ENCODE data around the gene ZSCAN21. TPM values are rescaled to one million over a fixed set of nuclear protein-coding genes. Genes with fewer than 3 reads are reported as not detected.
A peak's percentile ranks its signal among the peaks of the same experiment; 100 is the strongest.

The ZSCAN21 gene
- polyA plus RNA-seq, 3 donors from 2014 or later: 2.3 to 9.8 (median 4.0) TPM

DNA sequence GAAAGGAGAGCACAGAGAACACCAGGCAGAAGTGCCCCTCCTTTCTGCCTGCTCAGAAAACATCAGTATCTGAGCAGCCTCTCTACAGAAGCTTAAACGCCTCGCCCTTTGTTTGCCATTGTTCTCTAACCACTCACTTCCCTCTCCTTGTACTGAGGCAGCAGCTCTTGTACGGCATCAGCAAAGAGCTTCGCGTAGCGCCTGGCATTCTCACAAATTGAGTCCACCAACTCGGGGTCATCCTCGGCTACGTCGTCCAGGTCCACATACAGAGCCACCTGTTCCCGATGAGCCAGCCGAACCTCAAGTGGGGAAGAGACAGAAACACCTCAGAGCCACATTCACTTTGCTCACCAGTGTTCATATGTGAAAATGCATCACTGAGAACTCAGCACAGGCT lies 49.9 kb downstream of the ZSCAN21 start:
- H3K27ac Mint-ChIP-seq: peak overlapping the region; percentile 89 to 98 (median 97)
- no peaks in the 10 kb centered on the region for H3K9me3 Mint-ChIP-seq
- DNase-seq: no peak
- peaks cover 23 to 34% (median 32%) of the 10 kb centered on the region in 3 donors for H3K27me3 Mint-ChIP-seq (ENCODE audit: low read depth in 3 of 3)
- H3K36me3 Mint-ChIP-seq: peaks cover 21 to 35% (median 22%) of the 10 kb centered on the region in 3 donors
- H3K4me3 Mint-ChIP-seq: peak overlapping the region; percentile 82 to 96 (median 93)
- peaks cover 38 to 44% of the 10 kb centered on the region in 2 donors for H3K4me1 Mint-ChIP-seq

GRCh38 chr7:100100420-100101015 lies 50.9 kb downstream of the ZSCAN21 start:
- Mint-ChIP-seq H3K4me1 (peaks cover 38 to 44% of the 10 kb centered on the region in 2 donors), H3K4me3 (peak overlapping the region; percentile 82 to 96 (median 93)), H3K27ac (peak overlapping the region; percentile 90 to 98 (median 97)), H3K27me3 (ENCODE audit: low read depth in 3 of 3) (peaks cover 23 to 34% (median 32%) of the 10 kb centered on the region in 3 donors), H3K36me3 (peaks cover 21 to 30% (median 22%) of the 10 kb centered on the region in 3 donors), H3K9me3 (no peaks in the 10 kb centered on the region)
- peak; percentile 92 to 94 (median 93) for DNase-seq

- H3K27ac Mint-ChIP-seq: peak within 1 kb of the TSS; percentile 90 to 98 (median 97)
- peaks cover 19 to 25% (median 21%) of the 10 kb centered on the region in 3 donors for H3K36me3 Mint-ChIP-seq
- H3K27me3 Mint-ChIP-seq (ENCODE audit: low read depth in 3 of 3): peaks cover 23 to 34% (median 32%) of the 10 kb centered on the region in 3 donors
- no peaks in the 10 kb centered on the region for H3K9me3 Mint-ChIP-seq
- H3K4me1 Mint-ChIP-seq: peaks cover 38 to 44% of the 10 kb centered on the region in 2 donors
- peak within 1 kb of the TSS; percentile 82 to 96 (median 93) for H3K4me3 Mint-ChIP-seq
- peak; percentile 96 to 97 (median 96) for DNase-seq
Measured at GRCh38 chr7:100101016-100101862, 51.7 kb downstream of the ZSCAN21 start, which contains the start of the genes AP4M1 and MCM7. Gene AP4M1 (plus strand): TSS chr7:100101643. CDS start chr7:100101715, 72 bp downstream. Gene MCM7 (minus strand): TSS chr7:100101397. CDS start chr7:100101294, 103 bp downstream.

DNA sequence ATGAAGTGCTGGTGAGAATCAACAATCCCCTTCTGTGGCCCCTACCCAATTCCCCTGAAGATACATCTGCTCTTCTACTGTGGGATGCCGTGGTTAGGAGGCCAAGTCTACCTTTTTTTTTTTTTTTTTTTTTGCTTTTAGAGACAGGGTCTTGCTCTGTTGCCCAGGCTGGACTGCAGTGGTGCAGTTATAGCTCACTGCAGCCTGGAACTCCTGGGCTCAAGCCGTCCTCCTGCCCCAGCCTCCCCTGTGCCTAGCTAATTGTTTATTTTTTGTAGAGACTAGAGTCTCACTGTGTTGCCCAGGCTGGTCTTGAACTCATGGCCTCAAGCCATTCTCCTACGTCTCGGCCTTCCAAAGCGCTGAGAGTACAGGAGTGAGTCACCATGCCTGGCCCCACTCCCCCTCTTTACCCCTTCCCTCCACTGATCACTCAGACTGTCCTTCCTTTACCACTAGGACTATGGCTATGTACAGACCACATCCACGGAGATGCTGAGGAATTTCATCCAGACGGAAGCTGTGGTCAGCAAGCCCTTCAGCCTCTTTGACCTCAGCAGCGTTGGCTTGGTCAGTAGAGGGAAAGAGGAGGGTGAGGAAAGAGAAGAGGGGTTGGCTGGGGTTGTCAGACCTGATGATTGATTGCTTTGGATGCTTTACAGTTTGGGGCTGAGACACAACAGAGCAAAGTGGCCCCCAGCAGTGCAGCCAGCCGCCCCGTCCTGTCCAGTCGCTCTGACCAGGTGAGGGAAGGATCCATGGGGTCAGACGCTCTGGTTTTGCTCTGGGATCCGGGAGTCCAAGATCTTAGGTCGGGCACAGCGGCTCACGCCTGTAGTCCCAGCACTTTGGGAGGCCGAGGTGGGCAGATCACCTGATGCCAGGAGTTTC lies 53.6 kb downstream of the ZSCAN21 start:
- peaks cover 34% of the 10 kb centered on the region in 2 donors for H3K4me1 Mint-ChIP-seq
- peaks cover 7 to 19% (median 13%) of the 10 kb centered on the region in 3 donors for H3K36me3 Mint-ChIP-seq
- H3K9me3 Mint-ChIP-seq: no peaks in the 10 kb centered on the region
- no peak for DNase-seq
- H3K4me3 Mint-ChIP-seq: peak overlapping the region in 4 of 5 donors; percentile 71 to 96 (median 81)
- H3K27ac Mint-ChIP-seq: peak overlapping the region; percentile 17 to 89 (median 84)
- peaks cover 23 to 31% (median 28%) of the 10 kb centered on the region in 3 donors for H3K27me3 Mint-ChIP-seq (ENCODE audit: low read depth in 3 of 3)

GRCh38 chr7:100105534-100105933 lies 56.0 kb downstream of the ZSCAN21 start:
- H3K27ac Mint-ChIP-seq: no peak overlapping the region
- H3K4me3 Mint-ChIP-seq: no peak overlapping the region
- H3K9me3 Mint-ChIP-seq: no peaks in the 10 kb centered on the region

GRCh38 chr7:100106633-100107032 lies 57.1 kb downstream of the ZSCAN21 start:
- H3K4me1 Mint-ChIP-seq: peaks cover 9 to 11% of the 10 kb centered on the region in 2 donors
- peak overlapping the region in 1 of 6 donors; percentile 26 for H3K27ac Mint-ChIP-seq
- peaks cover 4 to 10% (median 8%) of the 10 kb centered on the region in 3 donors for H3K27me3 Mint-ChIP-seq (ENCODE audit: low read depth in 3 of 3)
- no peak overlapping the region for H3K4me3 Mint-ChIP-seq
- H3K9me3 Mint-ChIP-seq: no peaks in the 10 kb centered on the region
- peaks cover 0 to 23% (median 8%) of the 10 kb centered on the region in 3 donors for H3K36me3 Mint-ChIP-seq
- no peak for DNase-seq

More at GRCh38 chr7:100105534-100105933, 56.0 kb downstream of the ZSCAN21 start:
- Mint-ChIP-seq H3K36me3 (peaks cover 0 to 15% (median 8%) of the 10 kb centered on the region in 3 donors), H3K27me3 (ENCODE audit: low read depth in 3 of 3) (peaks cover 15 to 21% (median 19%) of the 10 kb centered on the region in 3 donors), H3K4me1 (peaks cover 11 to 13% of the 10 kb centered on the region in 2 donors)
- no peak for DNase-seq

DNA sequence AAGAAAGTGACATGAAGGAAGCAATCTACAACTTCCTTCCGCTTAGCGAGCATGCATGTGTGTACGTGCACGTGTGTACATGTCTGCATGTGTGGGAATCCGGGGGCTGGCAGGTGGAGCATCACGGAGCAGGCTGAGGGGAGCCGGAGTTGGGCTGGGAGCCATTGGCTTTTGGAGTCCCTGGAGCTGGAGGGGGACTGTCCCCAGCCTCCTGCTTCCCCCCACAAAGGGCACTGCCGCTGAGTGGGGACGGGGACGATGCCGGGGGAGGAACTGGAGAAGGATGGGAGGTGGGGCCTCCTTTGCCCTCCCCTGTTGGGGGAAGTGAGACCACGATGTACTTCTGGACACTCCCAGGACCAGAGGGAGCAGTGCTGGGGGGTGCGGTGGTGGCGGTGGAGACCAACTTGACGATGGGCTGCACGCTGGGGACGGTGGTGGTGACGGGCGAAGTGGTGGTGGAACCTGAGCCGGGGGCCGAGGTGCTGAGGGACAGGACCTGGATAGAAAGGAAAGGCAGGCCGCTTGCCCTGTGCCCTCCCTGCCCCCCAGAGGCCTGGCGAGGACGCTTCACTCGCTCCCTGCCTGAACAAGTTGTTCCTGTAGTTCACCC lies 57.7 kb downstream of the ZSCAN21 start:
- Mint-ChIP-seq H3K36me3 (peaks cover 0 to 26% (median 8%) of the 10 kb centered on the region in 3 donors), H3K9me3 (no peaks in the 10 kb centered on the region), H3K27me3 (ENCODE audit: low read depth in 3 of 3) (peaks cover 0 to 6% (median 5%) of the 10 kb centered on the region in 3 donors), H3K4me1 (peaks cover 9 to 11% of the 10 kb centered on the region in 2 donors), H3K4me3 (no peak overlapping the region), H3K27ac (no peak overlapping the region)
- no peak for DNase-seq

DNA sequence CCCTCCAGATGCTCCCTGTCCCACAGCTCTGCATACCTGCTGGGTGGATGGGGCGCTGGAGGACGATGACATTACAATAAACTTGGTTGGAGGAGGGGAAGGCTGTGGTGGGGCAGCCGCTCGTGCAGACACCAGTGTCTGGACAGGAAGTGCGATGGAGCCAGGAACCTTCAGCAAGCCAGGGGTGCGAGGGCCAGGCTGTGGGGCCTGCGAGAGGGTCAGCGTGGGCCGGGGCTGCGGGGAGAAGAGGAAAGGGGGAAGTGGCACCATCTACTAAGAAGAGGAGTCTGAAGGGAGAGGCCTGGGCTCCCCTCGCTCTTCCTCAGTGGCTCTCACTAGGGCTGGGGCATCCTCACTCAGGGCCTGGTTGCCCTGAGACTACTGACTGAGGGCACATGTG lies 58.3 kb downstream of the ZSCAN21 start:
- no peak for DNase-seq
- H3K4me1 Mint-ChIP-seq: peaks cover 3 to 6% of the 10 kb centered on the region in 2 donors
- no peaks in the 10 kb centered on the region for H3K9me3 Mint-ChIP-seq
- no peak overlapping the region for H3K27ac Mint-ChIP-seq
- peaks cover 0 to 5% (median 0%) of the 10 kb centered on the region in 3 donors for H3K27me3 Mint-ChIP-seq (ENCODE audit: low read depth in 3 of 3)
- peaks cover 0 to 27% (median 8%) of the 10 kb centered on the region in 3 donors for H3K36me3 Mint-ChIP-seq
- no peak overlapping the region for H3K4me3 Mint-ChIP-seq

GRCh38 chr7:100109521-100110163 lies 60.1 kb downstream of the ZSCAN21 start:
- H3K36me3 Mint-ChIP-seq: peaks cover 0 to 31% (median 5%) of the 10 kb centered on the region in 3 donors
- no peaks in the 10 kb centered on the region for H3K27me3 Mint-ChIP-seq (ENCODE audit: low read depth in 3 of 3)
- DNase-seq: no peak
- H3K4me1 Mint-ChIP-seq: peaks cover 0 to 2% of the 10 kb centered on the region in 2 donors
- no peak overlapping the region for H3K4me3 Mint-ChIP-seq
- no peak overlapping the region for H3K27ac Mint-ChIP-seq
- no peaks in the 10 kb centered on the region for H3K9me3 Mint-ChIP-seq

DNA sequence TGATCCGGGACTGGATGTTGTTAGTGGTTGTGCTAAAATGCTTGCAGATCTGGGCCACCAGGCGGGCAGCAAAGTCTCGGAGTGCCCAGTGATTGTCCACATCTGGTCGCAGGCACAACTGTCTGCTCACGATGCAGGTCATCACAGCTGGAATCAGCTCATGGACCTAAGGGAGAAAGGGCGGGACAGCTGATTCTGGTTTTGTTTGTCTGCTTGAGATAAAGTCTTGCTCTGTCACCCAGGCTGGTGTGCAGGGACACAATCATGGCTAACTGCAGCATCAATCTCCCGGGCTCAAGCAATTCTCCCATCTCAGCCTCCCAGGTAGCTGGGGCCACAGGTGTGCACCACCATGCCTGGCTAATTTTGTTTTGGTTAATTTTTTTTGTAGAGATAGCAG lies 61.6 kb downstream of the ZSCAN21 start:
- Mint-ChIP-seq H3K27me3 (ENCODE audit: low read depth in 3 of 3) (no peaks in the 10 kb centered on the region), H3K4me1 (peaks cover 0 to 5% of the 10 kb centered on the region in 2 donors), H3K27ac (no peak overlapping the region), H3K9me3 (no peaks in the 10 kb centered on the region), H3K4me3 (no peak overlapping the region), H3K36me3 (peaks cover 0 to 31% (median 5%) of the 10 kb centered on the region in 3 donors)
- no peak for DNase-seq

GRCh38 chr7:100111914-100112313 lies 62.3 kb downstream of the ZSCAN21 start:
- Mint-ChIP-seq H3K9me3 (no peaks in the 10 kb centered on the region), H3K27me3 (ENCODE audit: low read depth in 3 of 3) (no peaks in the 10 kb centered on the region), H3K27ac (no peak overlapping the region), H3K4me3 (no peak overlapping the region), H3K4me1 (peaks cover 5 to 7% of the 10 kb centered on the region in 2 donors), H3K36me3 (peaks cover 0 to 32% (median 5%) of the 10 kb centered on the region in 3 donors)
- DNase-seq: no peak
